Measurements from ENCODE around the gene UBAC2.
"Not testable (repeated sequence)": the region's sequence is repeated elsewhere in the genome, so short reads cannot be mapped to it uniquely, and the experiment has no call there.

Gene UBAC2

DNA sequence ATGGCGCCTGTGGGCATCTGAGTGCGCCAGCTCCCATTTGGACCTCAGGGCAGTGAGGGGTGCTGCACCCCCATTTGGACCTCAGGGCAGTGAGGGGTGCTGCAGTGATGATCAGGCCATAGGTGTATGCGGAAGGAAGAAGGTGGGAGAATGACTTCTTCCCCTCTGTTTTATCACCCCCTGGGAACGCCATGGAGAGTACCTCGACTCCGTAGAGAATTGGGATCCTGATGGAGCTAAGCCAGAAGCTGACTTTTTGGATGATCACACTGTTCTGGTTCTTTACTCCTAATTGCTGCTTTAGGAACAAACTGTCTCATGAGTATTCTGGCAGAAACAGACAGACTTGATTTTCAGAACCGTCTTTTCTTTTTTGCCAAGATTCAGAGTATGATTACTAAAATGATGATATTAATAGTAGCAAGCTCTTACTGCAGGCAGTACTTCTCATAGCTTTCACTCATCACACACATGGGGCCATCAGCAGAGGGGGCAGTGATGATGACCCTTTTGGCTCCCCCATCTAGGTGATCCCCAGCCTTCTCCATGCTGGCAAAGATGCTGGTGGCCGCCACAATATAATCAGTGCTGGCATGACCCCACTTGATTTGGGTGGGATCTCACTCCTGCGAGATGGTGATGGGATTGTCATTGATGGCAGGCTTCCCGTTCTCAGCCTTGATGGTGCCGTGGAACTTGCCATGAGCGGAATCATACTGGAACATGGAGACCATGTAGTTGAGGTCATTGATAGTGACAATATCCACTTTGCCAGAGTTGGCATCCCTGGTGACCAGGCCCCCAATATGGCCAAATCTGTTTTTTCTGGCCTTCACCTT lies 10.3 kb upstream of the UBAC2 start:
- no peak for DNase-seq

DNA sequence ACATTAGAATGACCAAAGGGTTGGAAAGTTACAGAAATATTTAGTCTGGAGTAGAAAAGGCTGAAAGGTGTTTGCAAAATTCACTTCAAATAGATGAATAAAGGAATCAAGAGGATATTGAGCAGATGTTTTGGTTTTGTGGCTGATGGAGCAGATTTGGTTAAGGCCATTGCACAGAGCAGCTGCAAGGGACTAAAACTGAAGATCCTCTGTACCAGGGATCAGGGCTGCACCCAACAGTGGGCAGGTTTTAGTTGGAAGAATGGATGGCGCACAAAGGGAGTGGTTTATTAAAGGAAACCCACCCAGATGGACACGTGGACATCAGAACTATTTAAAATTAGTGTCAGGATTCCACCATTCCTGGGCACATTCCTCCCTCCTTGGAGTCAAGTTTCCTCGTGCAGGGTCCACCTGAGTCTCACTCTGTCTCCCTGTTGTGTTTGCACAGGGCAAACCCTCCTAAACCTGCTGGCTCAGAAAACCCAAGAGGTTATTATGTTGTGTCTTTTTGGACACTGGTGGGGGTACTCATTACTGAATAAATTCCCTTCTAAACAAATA lies 9.2 kb upstream of the UBAC2 start:
- no peak for DNase-seq

DNA sequence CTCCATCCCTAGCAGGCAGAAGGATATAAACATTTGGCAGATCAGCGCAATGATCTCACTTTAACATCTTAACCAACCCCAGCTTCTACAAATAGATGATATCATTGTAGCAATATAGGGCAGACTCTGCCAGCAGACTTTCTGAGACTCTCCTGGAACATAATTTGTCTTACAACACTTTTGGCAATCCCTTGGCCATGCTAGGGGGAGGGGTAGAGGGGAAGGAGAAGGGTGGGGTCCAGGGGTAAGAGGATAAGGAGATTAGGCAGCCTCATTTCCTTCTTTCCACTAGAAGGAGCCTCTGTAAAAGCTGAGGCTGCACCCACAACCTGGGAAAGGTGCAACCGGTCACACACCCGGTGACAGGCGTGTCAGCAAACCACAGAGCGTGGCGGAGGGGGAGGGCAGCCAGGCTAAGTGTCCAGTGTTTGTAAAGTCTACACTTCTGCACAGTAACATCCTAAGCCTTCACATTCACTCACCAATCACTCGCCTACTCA lies 8.7 kb upstream of the UBAC2 start:
- no peak for DNase-seq

DNA sequence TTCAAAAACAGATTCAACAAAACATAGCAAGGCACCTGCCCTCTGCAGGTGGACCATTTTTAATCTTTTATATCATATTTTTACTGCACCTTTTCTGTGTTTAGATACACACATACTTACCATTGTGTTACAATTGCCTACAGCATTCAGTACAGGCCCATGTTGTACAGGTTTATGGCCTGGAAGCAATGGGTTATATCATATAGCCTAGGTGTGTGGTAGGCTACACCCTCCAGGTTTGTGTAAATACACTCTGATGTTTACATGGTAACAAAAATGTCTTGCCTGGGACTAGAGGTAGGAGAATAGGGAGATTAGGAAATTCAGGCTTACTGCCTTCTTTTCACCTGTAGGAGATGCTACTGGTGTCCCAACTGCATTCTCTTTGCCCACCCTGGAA lies 8.2 kb upstream of the UBAC2 start:
- no peak for DNase-seq

DNA sequence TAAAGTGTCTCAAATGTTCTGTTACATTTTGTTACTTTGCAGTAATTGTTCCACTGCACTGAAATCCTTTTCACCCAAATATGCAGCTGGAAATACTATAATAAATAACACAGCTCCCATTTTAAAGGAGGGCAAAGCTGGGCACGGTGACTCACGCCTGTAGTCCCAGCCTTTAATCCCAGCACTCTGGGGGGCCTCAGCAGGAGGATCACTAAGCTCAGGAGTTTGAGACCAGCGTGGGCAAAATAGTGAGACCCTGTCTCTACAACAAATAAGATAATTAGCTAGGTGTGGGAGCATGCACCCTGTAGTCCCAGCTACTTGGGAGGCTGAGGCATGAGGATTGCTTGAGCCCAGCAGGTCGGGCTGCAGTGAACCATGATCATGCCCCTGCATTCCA lies 7.5 kb upstream of the UBAC2 start:
- no peak for DNase-seq

DNA sequence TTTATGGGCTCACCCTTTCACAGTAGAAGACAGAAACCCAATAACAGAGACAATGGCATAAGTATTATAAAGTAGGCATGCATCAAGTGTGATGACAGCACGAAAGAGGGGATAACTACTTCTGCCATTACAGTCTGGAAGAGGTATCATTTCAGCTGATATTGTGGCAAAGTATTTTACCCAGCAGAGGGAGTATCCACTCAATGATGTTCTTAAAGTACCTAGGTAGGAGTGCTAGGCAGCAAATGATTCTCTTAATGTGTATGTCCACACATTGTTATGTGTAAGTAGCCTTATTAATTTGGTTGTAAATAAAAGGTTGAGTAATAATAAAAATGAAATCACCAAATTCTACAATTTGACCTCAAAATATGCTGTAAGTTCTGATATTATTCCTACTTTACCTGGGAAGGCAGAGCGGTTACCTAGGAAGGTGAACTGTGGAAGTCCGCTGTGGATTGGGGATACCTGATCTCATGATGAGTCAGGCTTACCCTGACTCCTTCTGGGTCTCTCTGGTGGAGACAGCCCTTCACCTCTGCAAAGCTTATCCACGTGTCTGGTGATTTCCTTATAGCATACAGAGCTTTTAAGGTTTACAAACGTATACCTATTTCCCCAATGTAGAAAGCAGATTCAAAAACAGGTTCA lies 4.1 kb upstream of the UBAC2 start:
- no peak for DNase-seq

DNA sequence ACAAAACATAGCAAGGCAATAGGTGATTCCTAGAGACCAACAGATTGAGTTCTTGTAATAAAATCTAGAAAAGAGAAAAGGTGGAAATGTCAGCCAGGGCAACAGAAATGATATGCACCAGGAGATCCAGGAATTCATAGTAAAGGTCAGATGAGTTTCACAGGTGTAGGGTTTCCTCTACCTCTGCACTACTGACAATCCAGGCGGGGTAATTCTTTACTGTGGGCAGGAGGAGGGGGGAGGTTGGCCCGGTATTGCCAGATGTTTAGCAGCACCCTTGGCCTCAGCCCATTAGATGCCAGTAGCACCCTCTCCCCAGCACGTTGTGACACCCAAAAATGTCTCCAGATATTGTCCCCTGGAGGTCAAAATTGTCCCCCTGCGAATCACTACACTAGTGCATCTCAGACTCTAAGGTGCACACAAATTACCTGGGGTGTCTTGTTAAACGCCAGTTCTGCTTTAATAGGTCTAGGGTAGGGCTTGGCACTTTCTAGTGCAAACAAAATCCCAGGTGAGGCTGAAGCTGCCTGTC lies 3.5 kb upstream of the UBAC2 start:
- no peak for DNase-seq

DNA sequence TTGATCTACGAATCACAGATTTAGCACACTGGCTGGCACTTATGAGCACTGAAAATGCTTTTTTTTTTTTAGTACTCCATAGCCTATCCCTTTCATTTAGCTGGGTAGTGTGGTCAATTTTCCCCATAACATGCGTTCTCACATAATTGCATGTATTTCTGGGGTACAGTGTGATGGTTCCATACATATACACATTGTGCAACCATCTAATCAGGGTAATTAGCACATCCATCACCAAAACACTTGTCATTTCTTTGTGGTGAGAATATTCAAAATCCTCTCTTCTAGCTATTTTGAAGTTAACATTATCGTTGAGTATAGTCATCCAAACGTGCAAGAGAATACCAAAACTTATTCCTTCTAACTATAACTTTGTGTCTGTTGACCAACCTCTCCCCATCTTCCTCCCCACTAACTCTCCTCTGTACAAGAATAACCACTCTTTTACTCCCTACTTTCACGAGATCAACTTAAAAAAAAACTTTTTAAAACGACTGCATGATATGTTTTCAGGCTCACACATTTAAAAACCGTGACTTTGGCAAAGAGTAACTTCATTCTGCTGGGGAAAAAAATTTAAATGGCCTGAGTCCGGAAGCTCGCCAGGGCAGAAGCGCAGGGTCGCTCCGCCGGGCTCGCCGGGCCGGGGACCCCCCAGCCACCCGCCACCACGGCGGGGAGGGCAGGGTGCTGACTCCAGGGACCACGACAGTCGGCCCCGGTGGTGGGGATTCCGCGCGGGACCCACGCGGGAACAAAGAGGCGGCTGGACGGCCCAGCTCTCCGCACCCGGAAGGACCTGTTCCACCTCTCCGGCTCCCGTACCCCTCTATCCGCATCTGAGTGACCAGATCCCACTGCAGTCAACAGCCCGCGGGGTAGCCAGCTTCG lies 868 bp upstream of the UBAC2 start:
- DNase-seq: no peak

DNA sequence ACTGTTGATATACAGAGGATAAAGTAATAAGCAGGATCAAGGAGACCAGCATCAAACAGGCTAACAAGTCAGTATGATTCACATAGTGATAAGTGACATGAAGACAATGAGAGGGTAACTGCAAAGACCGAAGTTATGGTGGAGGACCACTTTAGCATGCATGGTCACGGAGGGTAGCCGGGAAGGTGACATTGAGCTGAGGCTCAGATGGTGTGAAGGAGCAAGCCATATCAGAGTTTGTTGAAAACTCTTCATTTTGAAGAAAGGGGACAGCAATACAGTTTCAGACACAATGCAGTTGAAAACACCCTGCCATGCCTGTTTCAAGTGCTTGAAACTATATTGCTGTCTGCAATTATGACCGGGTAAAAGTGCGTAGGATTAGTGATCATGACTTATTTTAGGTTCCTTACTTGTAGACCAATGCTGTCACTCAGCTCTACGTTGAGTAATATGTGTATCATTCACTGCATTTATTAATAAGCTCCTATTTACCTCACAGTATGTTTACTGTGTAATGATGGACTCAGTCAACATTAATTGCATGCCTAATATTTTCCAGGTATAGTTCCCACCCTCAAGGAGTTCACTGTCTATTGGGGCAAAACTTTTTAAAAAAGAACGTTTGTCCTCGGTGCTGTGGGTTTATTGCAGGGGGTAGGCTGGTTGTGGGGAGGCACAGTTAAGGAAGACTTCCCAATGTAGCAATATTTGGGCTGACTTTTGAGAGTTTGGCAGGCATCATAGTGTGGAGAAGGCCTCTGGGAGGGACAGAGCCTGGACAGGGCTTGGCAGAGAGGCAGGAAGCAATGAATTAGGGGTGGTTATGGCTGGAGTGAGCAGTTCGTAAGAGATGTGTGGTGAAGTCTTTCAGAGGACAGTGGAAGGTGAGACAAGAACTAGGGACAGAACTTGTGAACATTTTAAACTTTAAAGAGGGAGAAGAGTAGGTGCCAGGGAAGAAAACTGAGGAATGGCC lies 3.2 kb downstream of the UBAC2 start:
- peak; percentile 50 for DNase-seq

DNA sequence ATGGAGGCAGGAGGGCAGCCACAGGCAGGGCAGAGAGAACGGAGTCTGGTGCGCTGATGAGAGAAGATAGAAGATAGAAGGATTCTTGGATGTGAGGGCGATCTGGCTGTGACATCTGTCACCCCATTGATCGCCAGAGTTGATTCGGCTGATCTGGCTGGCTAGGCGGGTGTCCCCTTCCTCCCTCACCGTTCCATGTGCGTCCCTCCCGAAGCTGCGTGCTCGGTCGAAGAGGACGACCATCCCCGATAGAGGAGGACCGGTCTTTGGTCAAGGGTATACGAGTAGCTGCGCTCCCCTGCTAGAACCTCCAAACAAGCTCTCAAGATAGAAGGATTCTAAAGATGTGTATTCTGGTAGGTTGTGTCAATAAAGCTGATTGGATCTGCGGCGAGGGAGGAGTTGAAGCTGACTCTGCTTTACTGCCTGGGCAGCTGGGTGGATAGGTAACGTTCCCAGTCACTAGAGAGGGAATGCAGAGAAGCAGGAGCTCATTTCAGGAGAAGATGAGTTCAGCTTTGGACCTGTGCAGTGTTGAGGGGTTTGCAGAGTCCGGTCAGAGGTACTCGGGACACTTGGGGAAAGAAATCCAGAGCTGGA lies 5.1 kb downstream of the UBAC2 start:
- DNase-seq: no peak

DNA sequence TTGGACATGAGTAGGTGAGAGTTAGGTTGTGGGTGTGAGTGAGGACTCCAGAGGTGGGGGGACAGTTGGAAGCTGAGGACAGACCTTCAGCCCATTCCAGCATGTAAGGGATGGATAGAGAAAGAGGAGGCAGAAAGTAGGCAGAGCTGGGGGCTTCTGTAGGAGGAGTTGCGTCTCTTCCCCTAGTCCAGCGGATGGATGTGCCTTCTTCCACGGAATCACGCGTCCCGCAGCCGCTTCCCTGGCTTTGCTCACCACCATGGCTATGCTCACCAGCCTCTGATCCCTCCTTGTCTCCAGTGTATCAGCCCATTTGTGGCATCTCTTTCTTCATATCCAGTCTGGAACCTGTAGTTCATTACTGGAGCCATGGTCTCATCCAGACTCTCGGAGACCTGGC lies 5.6 kb downstream of the UBAC2 start:
- no peak for DNase-seq

DNA sequence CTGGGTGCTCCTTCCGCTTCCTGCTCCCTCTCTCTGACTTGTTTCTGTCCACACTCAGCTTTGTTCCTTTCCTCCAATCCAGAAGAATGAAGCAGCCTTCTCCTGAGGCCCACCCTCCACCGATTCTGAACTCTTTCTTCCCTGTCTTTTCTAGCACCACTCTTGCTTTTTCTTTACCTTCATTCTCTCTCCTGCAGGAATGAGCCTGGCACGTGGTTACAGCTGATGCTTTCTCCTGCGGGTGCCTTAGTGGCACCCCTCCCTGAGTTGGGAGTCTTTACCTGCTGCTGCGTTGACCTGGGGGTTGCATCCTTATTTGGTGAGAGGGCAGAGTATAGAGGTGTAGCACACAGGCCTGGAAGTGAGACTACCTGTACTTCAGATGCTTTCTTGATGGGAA lies 6.2 kb downstream of the UBAC2 start:
- DNase-seq: no peak

DNA sequence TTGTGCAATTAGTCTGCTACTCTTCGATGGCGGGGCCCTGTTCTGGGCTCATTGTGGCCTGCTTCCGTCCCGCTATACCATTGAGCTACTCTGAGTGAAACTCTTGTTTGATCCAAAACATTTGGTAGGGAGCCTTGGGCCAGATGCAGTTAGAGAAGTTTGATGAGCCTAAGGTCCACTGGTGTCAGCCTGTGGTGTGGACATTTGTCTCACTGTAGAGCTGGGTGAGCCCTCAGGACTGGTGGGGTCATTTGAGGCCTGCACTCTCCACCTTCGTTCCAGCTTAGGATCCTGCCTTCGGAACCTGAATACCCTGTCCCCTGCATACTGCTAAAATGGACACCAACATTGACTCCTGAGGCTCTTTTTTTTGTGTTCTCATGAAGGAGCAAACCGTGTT lies 6.9 kb downstream of the UBAC2 start:
- no peak for DNase-seq

DNA sequence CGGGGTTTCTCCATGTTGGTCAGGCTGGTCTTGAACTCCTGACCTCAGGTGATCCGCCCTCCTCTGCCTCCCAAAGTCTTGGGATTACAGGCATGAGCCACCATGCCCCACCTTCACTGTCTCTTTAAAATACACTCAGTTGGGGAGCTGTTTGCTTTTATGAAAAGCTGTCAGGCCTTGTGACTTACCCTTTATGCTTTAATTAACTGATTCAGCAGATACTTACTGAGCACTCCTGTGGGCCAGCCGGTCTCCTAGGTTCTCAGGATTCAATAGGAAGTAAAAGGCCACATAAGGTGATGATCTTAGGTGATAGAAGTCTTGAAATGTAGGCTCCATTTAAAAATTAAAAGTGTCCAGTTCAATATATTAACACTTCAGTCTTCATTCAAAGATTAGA lies 7.5 kb downstream of the UBAC2 start:
- no peak for DNase-seq

DNA sequence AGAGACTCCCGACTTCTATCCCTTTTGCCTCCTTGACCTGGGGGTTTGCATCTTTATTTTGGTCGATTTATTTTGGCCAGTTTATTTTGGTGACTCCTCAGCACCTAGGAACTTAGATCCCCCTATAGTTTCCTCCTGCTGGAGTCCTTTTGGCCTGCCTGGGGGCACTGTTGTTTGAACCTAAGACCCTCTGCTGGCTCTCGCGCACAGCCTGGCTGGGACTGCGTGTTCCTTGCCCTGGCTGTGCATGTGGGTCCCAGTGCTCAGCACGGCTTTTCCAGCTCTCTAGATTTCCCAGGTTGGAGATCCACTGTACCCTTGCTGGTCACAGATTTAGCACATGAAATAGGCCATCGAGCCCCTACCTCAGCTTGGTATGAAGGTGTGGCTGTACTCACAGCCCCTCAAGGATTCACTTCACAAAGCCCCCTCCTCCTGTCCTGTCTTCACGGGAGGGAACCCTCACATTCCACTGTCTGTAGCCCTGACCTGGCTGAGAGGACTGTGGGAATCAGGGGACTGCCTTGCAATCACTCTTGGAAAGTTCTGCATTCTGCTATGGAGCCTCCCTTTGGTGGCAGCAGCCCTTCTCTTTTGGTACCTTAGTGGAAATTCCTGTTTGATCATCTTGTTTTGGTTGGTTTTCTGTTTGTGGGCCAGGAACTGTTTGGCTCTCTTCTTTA lies 8.3 kb downstream of the UBAC2 start:
- DNase-seq: no peak

DNA sequence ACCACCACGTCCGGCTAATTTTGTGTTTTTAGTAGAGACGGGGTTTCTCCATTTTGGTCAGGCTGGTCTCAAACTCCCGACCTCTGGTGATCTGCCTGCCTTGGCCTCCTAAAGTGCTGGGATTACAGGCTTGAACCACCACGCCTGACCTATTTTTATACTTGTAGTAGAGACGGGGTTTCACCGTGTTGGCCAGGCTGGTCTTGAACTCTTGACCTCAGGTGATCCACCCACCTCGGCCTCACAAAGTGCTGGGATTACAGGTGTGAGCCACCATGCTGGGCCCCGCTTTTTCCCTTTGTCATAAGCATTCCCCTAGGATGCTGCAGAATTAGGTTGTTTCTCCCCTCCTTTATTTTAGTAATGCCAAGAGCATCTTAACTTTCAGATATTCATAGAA lies 10.0 kb downstream of the UBAC2 start:
- not testable (repeated sequence) for DNase-seq

DNA sequence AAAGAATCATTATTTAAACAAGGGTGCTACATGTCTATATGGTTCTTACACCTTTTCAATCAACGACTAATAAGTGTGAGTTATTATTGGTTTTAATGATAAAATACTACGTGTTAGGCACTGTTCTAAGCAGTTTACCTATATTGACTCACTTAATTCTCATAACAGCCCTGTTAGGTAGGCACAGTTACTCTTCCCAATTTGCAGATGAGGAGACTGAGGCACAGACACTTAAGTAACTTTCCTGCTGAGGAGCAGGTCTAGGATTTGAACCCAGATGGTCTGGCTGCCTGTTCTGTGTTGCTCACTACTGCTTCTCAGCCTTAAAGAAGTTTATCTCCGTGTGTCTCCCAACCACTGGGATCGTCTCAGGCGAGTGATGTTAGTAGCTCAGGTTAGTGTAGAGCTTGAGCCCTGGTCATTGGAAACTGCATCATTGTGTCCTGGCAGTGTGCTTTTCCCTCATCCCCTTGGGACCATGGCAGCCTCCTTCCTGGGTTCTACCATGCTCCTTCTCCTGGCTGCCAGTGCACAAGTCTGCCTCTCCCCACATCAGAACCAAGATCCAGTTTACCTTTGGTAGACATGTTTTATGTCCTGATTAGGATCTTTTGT lies 10.9 kb downstream of the UBAC2 start:
- no peak for DNase-seq

DNA sequence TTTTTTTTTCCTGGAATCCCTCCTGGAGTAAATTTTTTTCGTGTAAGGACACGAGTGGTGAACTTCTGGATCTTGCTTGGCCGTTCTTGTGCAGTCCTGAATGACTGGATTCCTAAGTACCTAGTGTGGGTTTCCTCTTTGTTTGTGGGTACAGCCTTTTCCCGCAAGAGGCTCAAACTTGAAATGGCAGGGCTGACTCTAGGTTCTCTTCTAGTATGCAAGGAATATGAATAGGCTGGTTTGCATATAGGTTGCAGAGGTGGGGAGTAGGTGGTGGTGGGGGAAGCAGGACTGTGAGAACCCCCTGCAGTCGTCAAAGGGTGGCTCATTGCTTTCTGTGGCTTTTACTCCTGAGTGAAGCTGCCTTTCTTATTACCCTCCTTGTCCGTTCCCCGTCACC lies 13.6 kb downstream of the UBAC2 start:
- DNase-seq: peak; percentile 55

DNA sequence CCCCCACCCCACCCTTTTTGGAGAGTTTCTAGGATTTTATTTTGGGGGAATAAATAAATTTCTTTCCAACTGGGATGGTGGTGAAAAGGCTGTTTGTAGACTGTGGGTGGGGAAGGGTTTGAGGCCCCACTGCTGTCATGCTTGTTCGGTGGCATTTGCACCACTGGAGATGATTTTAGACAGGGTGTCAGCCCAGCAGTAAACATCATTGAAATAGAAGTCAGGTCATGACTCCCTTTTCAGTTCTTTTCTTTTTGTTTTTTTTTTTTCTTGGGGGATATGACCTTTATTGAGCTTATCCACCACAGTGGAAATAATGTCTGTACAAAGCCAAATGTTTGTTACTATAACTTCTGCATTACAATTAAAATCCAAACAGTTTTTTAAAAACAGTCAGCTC lies 14.1 kb downstream of the UBAC2 start:
- DNase-seq: no peak
